ENCODE results near the gene KANK3.

KANK3 gene

GRCh38 chr19:8340341-8341096 lies 2.5 kb downstream of the KANK3 start:
- no peak for TF ChIP-seq FOXP2 (optimal IDR thresholded peaks at IDR 0.05; ENCODE audit: borderline replicate concordance, extremely low read depth, extremely low read length, insufficient read depth)
- no peak for TF ChIP-seq TAF1 (IDR thresholded peaks at IDR 0.05; ENCODE audit: borderline replicate concordance, insufficient read depth, low read length)
- TF ChIP-seq, protein P1, sequence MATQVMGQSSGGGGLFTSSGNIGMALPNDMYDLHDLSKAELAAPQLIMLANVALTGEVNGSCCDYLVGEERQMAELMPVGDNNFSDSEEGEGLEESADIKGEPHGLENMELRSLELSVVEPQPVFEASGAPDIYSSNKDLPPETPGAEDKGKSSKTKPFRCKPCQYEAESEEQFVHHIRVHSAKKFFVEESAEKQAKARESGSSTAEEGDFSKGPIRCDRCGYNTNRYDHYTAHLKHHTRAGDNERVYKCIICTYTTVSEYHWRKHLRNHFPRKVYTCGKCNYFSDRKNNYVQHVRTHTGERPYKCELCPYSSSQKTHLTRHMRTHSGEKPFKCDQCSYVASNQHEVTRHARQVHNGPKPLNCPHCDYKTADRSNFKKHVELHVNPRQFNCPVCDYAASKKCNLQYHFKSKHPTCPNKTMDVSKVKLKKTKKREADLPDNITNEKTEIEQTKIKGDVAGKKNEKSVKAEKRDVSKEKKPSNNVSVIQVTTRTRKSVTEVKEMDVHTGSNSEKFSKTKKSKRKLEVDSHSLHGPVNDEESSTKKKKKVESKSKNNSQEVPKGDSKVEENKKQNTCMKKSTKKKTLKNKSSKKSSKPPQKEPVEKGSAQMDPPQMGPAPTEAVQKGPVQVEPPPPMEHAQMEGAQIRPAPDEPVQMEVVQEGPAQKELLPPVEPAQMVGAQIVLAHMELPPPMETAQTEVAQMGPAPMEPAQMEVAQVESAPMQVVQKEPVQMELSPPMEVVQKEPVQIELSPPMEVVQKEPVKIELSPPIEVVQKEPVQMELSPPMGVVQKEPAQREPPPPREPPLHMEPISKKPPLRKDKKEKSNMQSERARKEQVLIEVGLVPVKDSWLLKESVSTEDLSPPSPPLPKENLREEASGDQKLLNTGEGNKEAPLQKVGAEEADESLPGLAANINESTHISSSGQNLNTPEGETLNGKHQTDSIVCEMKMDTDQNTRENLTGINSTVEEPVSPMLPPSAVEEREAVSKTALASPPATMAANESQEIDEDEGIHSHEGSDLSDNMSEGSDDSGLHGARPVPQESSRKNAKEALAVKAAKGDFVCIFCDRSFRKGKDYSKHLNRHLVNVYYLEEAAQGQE (IDR thresholded peaks at IDR 0.05; ENCODE audit: insufficient read depth in 1 of 2, low read depth in 2 of 2, low read length in 2 of 2) = no peak
- TF ChIP-seq POLR2AphosphoS5 (IDR thresholded peaks at IDR 0.05; ENCODE audit: low read depth, low read length) = no peak
- TF ChIP-seq SIN3A (IDR thresholded peaks at IDR 0.05; ENCODE audit: borderline replicate concordance, insufficient read depth, low read length) = no peak

- no peak for TF ChIP-seq TAF1 (IDR thresholded peaks at IDR 0.05; ENCODE audit: borderline replicate concordance, insufficient read depth, low read length)
- TF ChIP-seq, protein P1 (IDR thresholded peaks at IDR 0.05; ENCODE audit: insufficient read depth in 1 of 2, low read depth in 2 of 2, low read length in 2 of 2) = no peak
- TF ChIP-seq FOXP2 (optimal IDR thresholded peaks at IDR 0.05; ENCODE audit: borderline replicate concordance, extremely low read depth, extremely low read length, insufficient read depth) = no peak
- no peak for TF ChIP-seq SIN3A (IDR thresholded peaks at IDR 0.05; ENCODE audit: borderline replicate concordance, insufficient read depth, low read length)
- TF ChIP-seq POLR2AphosphoS5 (IDR thresholded peaks at IDR 0.05; ENCODE audit: low read depth, low read length) = no peak
Observed at GRCh38 chr19:8338835-8339234, 4.2 kb downstream of the KANK3 start.

GRCh38 chr19:8337728-8338127 lies 5.3 kb downstream of the KANK3 start:
- no peak for TF ChIP-seq TAF1 (IDR thresholded peaks at IDR 0.05; ENCODE audit: borderline replicate concordance, insufficient read depth, low read length)
- TF ChIP-seq, protein P1 (IDR thresholded peaks at IDR 0.05; ENCODE audit: insufficient read depth in 1 of 2, low read depth in 2 of 2, low read length in 2 of 2) = no peak
- no peak for TF ChIP-seq SIN3A (IDR thresholded peaks at IDR 0.05; ENCODE audit: borderline replicate concordance, insufficient read depth, low read length)
- no peak for TF ChIP-seq POLR2AphosphoS5 (IDR thresholded peaks at IDR 0.05; ENCODE audit: low read depth, low read length)
- no peak for TF ChIP-seq FOXP2 (optimal IDR thresholded peaks at IDR 0.05; ENCODE audit: borderline replicate concordance, extremely low read depth, extremely low read length, insufficient read depth)

DNA sequence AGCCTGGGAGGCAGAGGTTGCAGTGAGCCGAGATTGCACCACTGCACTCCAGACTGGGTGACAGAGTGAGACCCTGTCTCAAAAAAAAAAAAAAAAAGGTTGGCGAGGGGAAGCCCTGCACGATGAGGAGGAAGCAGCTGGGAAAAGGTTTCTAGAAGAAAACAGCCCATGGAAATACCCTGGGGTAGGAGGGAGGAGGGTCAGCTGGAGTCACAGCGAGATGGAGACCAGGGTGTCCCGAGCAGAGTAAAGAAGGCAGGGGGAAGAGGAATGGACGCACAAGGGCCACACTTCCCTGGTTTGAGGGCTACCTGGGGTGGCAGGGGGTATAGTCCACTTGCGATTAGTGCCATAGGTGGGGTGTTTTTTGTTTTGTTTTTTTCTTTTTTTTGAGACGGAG lies 6.4 kb downstream of the KANK3 start:
- TF ChIP-seq FOXP2 (optimal IDR thresholded peaks at IDR 0.05; ENCODE audit: borderline replicate concordance, extremely low read depth, extremely low read length, insufficient read depth) = no peak

- TF ChIP-seq POLR2AphosphoS5 (IDR thresholded peaks at IDR 0.05; ENCODE audit: low read depth, low read length) (no peak), FOXP2 (optimal IDR thresholded peaks at IDR 0.05; ENCODE audit: borderline replicate concordance, extremely low read depth, extremely low read length, insufficient read depth) (no peak), SIN3A (IDR thresholded peaks at IDR 0.05; ENCODE audit: borderline replicate concordance, insufficient read depth, low read length) (no peak), TAF1 (IDR thresholded peaks at IDR 0.05; ENCODE audit: borderline replicate concordance, insufficient read depth, low read length) (no peak)
- TF ChIP-seq, protein P1 (IDR thresholded peaks at IDR 0.05; ENCODE audit: insufficient read depth in 1 of 2, low read depth in 2 of 2, low read length in 2 of 2) = no peak
Observed at GRCh38 chr19:8336072-8336569, 6.9 kb downstream of the KANK3 start.
